GM19372 (cell line): ENCODE results near the gene KRT86.
"Not testable (repeated sequence)": the region's sequence is repeated elsewhere in the genome, so short reads cannot be mapped to it uniquely, and the experiment has no call there.

ENCODE experiments used
- ATAC-seq: cut with Tn5 transposase; IDR thresholded peaks from one replicate; pipeline ENCODE4 v1.9.1; 2021; ENCODE audit warnings: mild to moderate bottlenecking, low read depth, moderate library complexity; ENCODE audit not compliant: unreplicated experiment

Gene KRT86

GRCh38 chr12:52250048-52250990, 24.1 kb upstream of the KRT86 start:
- ATAC-seq, result no peak

- ATAC-seq, result no peak
These were observed 22.9 kb upstream of the KRT86 start for GRCh38 chr12:52251367-52252051.

DNA sequence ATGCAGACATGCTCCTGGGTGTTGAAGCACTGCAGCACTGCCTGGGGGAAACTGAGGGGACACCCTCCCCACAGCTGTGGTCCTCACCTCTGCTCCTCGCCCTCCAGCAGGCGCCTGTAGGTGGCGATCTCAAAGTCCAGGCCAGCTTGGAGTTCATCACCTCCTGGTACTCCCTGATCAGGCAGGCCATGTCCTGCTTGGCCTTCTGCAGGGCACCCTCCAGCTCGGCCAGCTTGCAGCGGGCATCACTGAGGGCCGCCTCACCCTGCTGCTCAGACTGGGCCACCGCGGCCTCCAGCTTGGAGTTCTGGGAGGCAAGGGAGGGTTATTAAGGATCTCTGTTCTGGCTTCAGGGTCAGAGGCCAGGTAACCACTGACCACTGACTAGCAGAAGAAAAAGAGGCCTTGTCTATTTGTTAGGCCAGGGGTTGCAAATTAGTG, 22.2 kb upstream of the KRT86 start:
- not testable (repeated sequence) for ATAC-seq

DNA sequence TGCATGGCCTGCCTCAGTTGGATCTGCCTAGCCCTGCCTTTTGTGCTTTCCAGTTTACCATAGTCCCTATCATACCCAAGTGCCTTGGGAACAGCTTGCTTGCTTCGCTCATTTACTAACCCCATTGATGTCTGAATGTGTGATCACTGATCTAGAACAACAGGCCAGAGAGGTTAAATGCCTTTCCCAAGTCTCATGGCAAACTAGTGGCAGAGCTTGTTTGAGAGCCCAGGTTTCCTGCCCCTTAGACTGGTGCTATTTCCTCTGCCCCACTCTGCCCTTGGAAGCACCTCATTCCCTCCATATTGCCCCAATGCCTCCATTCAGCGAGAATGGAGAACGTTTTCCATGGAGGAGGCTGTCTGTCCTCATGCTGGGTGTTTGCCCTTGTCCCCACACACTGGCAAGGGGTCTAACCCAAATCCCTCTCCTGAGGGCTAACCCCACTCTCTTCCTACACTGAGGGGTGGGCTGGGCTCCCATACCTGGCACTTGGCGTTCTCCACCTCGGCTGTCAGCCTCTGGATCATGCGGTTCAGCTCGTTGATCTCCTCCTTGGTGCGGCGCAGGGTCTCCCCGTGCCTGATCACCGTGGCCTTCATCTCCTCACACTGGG, 21.6 kb upstream of the KRT86 start:
- ATAC-seq, result no peak

- no peak for ATAC-seq
These were observed 20.9 kb upstream of the KRT86 start for GRCh38 chr12:52253391-52254179.

DNA sequence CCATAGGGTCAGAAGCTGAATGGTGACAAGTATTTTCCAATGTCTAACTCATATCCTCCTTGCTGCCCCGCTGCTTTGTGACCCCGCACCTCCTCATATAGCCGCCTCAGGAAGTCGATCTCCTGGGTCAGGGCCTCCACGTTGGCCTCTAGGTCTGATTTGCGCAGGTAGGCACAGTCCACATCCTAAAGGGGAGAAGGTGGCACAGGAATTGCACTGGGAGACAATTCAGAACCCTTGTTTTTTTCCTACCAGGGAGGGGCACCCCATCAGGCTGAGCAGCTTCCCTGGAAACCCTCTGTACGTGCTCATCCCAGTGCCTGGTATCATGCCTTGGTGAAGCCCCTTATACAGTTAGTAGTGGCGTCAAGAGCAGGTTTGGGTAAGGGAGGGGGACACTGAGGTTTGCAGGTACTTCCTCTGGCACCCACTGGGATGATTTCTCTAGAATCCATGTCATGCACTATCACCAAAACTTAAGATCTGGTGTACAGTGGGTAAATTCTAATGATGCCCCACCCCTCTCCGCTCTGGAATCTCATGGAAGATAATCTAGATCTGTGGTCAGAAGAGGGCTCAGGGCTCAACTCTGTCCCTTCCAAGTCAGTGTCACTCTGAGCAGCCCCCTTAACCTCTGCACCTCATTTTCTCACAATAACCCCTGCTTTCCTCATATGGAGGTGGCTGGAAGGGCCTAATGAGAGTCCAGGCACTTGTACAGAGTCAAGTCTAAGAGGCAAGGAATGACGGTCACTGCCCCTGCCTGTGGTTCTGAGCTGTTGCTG, 20.1 kb upstream of the KRT86 start:
- ATAC-seq, result no peak

DNA sequence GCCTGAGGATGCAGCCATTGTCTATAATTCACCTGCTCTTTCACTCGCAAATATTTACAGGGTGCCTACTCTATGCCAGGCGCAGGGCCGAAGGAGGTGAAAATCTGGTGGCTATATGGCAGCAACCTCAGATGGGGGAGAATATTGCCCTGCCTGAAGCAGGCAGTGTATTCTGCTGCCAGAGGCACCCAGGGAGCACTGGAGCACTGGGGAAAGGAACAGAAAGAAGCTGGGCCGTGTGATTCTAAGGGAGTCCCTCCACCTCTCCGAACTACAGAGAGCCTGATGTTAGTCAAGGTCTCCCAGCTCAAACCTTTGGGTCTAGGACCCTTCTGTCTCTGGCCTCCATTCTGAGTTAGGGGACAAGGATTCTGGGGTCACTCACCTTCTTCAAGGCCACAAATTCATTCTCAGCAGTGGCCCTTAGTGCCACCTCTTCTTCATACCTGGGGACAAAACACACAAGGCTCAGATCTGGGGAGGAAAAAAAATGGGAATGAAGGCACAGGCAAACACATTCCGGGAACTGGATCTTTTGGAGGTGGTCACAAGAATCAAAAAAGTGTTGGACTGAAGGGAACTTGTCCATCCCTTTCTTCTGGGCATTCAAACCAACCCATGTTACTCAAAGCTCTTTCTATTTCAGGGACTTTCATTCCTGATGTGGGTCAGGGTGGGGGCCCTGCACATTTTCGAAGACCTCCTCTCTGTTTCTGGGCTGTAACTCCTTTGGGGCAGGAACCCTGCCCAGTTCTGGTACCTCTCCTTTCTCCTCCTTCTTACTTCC, 19.3 kb upstream of the KRT86 start:
- no peak for ATAC-seq

DNA sequence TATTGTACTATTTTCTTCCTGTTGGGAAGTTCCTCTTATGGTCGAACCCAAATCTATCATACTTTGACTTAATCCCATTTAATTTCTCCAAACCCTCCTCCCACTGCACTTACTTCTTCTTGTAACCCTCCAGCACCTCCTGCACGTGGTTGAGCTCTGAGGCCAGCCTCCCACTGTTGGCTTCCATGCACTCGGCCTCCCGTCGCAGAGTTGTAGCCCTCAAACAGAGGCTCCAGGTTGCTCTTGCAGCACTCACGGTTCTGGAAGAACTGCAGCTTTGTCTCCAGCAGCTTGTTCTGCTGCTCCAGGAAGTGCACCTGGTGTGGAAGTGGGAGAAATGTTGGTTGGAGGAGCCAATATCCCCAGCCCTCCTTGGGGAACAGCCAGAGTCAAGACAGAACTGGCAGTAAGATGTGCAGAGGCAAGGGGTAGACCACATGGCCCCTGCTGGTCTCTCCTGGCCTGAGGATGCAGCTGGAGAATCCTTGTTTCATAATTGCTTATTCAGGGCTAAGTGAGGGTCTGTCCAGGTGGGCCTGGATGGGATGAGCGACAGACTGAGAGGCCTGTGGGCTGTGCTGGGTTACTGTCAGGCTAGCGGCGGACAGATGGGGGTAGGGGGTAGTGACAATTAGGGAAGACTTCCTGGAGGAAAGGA, 18.4 kb upstream of the KRT86 start:
- ATAC-seq, result no peak

GRCh38 chr12:52256584-52256935, 17.9 kb upstream of the KRT86 start:
- no peak for ATAC-seq

GRCh38 chr12:52257074-52257551, 17.3 kb upstream of the KRT86 start:
- ATAC-seq, result no peak

DNA sequence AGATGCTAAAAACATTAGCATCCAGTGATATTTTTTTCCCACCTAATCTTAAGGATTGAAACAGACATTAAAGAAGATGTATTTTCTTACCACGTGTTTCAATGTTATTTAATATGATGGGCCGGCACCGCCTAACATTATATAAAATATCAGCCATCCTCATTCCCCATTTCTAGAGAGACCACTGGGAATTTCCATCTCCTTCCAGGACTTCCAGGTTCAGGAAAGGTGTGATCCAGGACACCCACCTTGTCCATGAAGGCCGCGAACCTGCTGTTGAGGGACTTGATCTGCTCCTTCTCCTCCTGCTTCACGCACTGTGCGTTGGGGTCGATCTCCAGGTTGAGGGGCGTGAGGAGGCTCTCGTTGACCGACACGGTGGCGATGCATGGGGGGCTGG, 16.5 kb upstream of the KRT86 start:
- not testable (repeated sequence) for ATAC-seq

GRCh38 chr12:52258335-52258901, 16.0 kb upstream of the KRT86 start:
- no peak for ATAC-seq

GRCh38 chr12:52259657-52260243, 14.7 kb upstream of the KRT86 start:
- ATAC-seq, result no peak

GRCh38 chr12:52260361-52261207, 13.9 kb upstream of the KRT86 start:
- no peak for ATAC-seq

- no peak for ATAC-seq
These were observed 13.3 kb upstream of the KRT86 start for GRCh38 chr12:52261208-52261484.

- no peak for ATAC-seq
These were observed 12.2 kb upstream of the KRT86 start for GRCh38 chr12:52262286-52262685.
